OCI-LY7 (cell line): Measurements from ENCODE around the gene DNAL1. TPM values are rescaled to one million over a fixed set of nuclear protein-coding genes. Genes with fewer than 3 reads are reported as not detected.
A peak's percentile ranks its signal among the peaks of the same experiment; 100 is the strongest.

Experiments used
- BruUV-seq: library from RNA; stranded (reverse); fragments of 400-500 nt; replicated peaks from 2 replicates; lab custom pipeline; 2021; lab: Mats Ljungman, UMichigan
- CTCF ChIA-PET: fragments of 300-600 bp; sonication (Branson Sonifier 250); formaldehyde crosslinking; loops from one replicate; lab custom pipeline; 2022; ENCODE audit warnings: antibody characterized with exemption; ENCODE audit not compliant: unreplicated experiment; lab: Charles Lee
- POLR2A ChIA-PET: fragments of 300-600 bp; sonication (Branson Sonifier 250); formaldehyde crosslinking; loops from one replicate; lab custom pipeline; 2022; ENCODE audit warnings: antibody characterized with exemption; lab: Charles Lee
- DNase-seq: peaks from one replicate; pipeline ENCODE4 v3.0.0-alpha.2; 2015; ENCODE audit warnings: low spot score
- H2AFZ ChIP-seq: fragments of 200-600 bp; sonication (generic), shearing (Covaris generic); 2 replicates; pipeline ENCODE4 v1.6.1; 2014; ENCODE audit warnings: mild to moderate bottlenecking, antibody characterized with exemption, low read length, moderate library complexity
- H3K27ac ChIP-seq: fragments of 200-600 bp; sonication (generic); 2 replicates; pipeline ENCODE4 v1.5.1; 2014; ENCODE audit warnings: mixed run types, low read depth, mild to moderate bottlenecking, moderate library complexity, low read length, inconsistent platforms; ENCODE audit not compliant: poor library complexity, severe bottlenecking
- H3K36me3 ChIP-seq: fragments of 200-600 bp; sonication (generic); 2 replicates; pipeline ENCODE4 v1.6.1; 2014; ENCODE audit warnings: mild to moderate bottlenecking, antibody characterized with exemption, low read length, moderate library complexity, mixed read lengths; ENCODE audit not compliant: insufficient read depth
- H3K4me1 ChIP-seq: fragments of 200-600 bp; sonication (generic); 2 replicates; pipeline ENCODE4 v1.5.1; 2014; ENCODE audit warnings: mild to moderate bottlenecking, low read length; ENCODE audit not compliant: insufficient read depth, poor library complexity, severe bottlenecking
- H3K4me2 ChIP-seq: fragments of 200-600 bp; sonication (generic); 2 replicates; pipeline ENCODE4 v1.6.1; 2014; ENCODE audit warnings: mild to moderate bottlenecking, low read length
- H3K4me3 ChIP-seq: fragments of 200-600 bp; sonication (generic); 2 replicates; pipeline ENCODE4 v1.5.1; 2014; ENCODE audit warnings: mild to moderate bottlenecking, low read depth, low read length; ENCODE audit not compliant: poor library complexity, severe bottlenecking
- H3K79me2 ChIP-seq: fragments of 200-600 bp; sonication (generic); 2 replicates; pipeline ENCODE4 v1.6.1; 2016; ENCODE audit warnings: low read depth, mild to moderate bottlenecking, low read length, moderate library complexity, mixed read lengths; ENCODE audit not compliant: insufficient read depth
- H3K9me2 ChIP-seq: fragments of 200-600 bp; sonication (generic); 2 replicates; pipeline ENCODE4 v1.6.1; 2016; ENCODE audit warnings: mild to moderate bottlenecking, low read length, mixed read lengths; ENCODE audit not compliant: insufficient read depth
- H3K9me3 ChIP-seq: fragments of 200-600 bp; sonication (generic); 2 replicates; pipeline ENCODE4 v1.6.1; 2014; ENCODE audit warnings: mild to moderate bottlenecking, mixed run types, low read length, mixed read lengths
- H4K20me1 ChIP-seq: fragments of 200-600 bp; sonication (generic); 2 replicates; pipeline ENCODE4 v1.6.1; 2014; ENCODE audit warnings: mild to moderate bottlenecking, antibody characterized with exemption, low read length, moderate library complexity, mixed read lengths; ENCODE audit not compliant: insufficient read depth
- EZH2phosphoT487 ChIP-seq: fragments of 200-600 bp; sonication (generic); IDR thresholded peaks from 2 replicates; pipeline ENCODE4 v1.6.1; 2018; ENCODE audit warnings: low read depth, borderline replicate concordance, mild to moderate bottlenecking, mixed run types, antibody characterized with exemption, low read length, moderate library complexity, mixed read lengths
- intact Hi-C: fragments of 100-400 bp; cut with micrococcal nuclease; formaldehyde crosslinking; loops from one replicate; pipeline ENCODE4 v1.10.0; 2022; ENCODE audit not compliant: unreplicated experiment
- total RNA-seq, 2 experiments: library from RNA; depleted of rRNA in 1 of 2; stranded (reverse); fragments of >200 nt in 1 of 2; shearing (Covaris generic) in 1 of 2; gene quantifications; 2 replicates each; pipeline ENCODE4 v1.2.3, GENCODE V29; 2014 to 2022
- TF ChIP-seq, protein P1 (sequence below): fragments of 200-600 bp; sonication (generic); conservative IDR thresholded peaks from 2 replicates; pipeline ENCODE4 v1.5.1; 2014; ENCODE audit warnings: mild to moderate bottlenecking, antibody characterized with exemption, low read length, moderate library complexity, mixed read lengths

DNAL1 gene
- total RNA-seq, 2 experiments from 2014 or later: 5.6 to 7.5 TPM

DNA sequence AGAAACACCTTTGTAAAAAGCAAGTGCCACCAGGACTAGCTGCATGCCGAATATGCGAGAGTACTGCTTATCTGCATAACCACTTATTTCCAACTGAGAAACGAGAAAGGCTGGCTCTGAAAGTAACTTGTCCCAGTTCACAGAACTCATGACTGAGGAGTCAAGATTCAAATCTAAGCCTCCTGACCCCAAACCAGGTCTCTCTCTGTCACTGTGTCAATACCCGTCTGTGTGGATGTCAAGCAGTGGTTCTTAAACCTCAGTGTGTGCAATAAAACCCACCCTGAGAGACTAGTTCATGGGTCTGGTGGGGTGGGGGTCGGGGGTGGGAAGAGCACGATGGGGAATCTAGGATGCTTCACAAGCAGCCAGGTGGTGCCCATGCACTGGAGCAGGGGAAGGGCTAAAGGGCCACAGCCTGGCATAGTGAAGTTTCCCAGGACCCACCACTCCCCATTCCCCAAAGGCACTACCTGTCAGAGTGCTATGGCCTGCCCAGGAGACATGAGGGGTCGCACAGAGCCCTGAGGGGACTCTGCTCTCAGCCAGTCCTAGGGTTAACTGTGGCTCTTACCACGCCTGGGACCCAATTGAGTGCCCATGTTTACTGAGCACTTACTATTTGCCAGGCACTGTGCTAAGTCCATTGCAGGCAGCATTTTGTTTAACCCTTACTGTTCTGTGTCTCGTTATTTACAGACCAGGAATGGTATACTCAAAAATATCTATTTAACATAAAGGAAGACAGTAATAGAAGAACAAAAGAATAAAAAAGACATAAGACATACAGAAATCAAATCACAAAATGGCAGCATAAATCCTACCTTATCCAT lies 102.8 kb downstream of the DNAL1 start:
- no peaks in the 10 kb centered on the region for H3K9me2 ChIP-seq
- peak overlapping the region; percentile 89 for H3K4me2 ChIP-seq
- H3K27ac ChIP-seq: peak overlapping the region; percentile 70
- no peaks in the 10 kb centered on the region for H3K9me3 ChIP-seq
- ChIA-PET CTCF (interaction anchor here (1.0 kb wide), 2 partner anchors 9 to 30 kb away, joined by 3 to 4 read pairs; no protein-coding TSS in a partner anchor), POLR2A (interaction anchor here (1.1 to 2.2 kb wide), 3 partner anchors 7 to 41 kb away, joined by 3 to 9 read pairs (median 5); no protein-coding TSS in a partner anchor)
- H3K4me3 ChIP-seq: no peak overlapping the region
- TF ChIP-seq, protein P1, sequence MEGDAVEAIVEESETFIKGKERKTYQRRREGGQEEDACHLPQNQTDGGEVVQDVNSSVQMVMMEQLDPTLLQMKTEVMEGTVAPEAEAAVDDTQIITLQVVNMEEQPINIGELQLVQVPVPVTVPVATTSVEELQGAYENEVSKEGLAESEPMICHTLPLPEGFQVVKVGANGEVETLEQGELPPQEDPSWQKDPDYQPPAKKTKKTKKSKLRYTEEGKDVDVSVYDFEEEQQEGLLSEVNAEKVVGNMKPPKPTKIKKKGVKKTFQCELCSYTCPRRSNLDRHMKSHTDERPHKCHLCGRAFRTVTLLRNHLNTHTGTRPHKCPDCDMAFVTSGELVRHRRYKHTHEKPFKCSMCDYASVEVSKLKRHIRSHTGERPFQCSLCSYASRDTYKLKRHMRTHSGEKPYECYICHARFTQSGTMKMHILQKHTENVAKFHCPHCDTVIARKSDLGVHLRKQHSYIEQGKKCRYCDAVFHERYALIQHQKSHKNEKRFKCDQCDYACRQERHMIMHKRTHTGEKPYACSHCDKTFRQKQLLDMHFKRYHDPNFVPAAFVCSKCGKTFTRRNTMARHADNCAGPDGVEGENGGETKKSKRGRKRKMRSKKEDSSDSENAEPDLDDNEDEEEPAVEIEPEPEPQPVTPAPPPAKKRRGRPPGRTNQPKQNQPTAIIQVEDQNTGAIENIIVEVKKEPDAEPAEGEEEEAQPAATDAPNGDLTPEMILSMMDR: no peak
- TF ChIP-seq EZH2phosphoT487: no peak
- no TSS peak for BruUV-seq
- peaks cover 40% of the 10 kb centered on the region for H3K36me3 ChIP-seq
- intact Hi-C loops: no loop called here
- H2AFZ ChIP-seq: no peak overlapping the region
- H3K79me2 ChIP-seq: peaks cover 100% of the 10 kb centered on the region
- H3K4me1 ChIP-seq: peaks cover 100% of the 10 kb centered on the region
- no peak for DNase-seq
- peaks cover 81% of the 10 kb centered on the region for H4K20me1 ChIP-seq

DNA sequence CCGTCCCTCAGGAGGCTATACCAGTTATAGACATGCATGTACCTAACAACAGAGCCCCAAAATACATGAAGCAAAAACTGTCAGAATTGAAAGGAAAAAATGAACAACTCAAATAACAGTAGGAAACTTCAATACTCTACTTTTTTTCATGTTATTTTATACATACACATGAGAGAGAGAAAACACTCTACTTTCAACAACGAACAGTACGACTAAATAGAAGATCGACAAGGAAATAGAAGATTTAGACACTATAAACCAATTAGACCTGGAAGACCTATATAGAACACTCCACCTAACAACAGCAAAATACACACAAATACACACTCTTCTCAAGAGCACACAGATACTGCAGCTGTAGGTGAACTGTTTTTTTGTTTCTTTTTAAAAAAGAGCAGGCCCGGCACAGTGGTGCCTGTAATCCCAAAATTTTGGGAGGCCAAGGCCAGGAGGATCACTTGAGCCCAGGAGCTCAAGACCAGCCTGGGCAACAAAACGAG lies 104.1 kb downstream of the DNAL1 start:
- no peak for DNase-seq
- intact Hi-C loops: no loop called here
- Histone ChIP-seq H4K20me1 (peaks cover 82% of the 10 kb centered on the region), H3K9me2 (no peaks in the 10 kb centered on the region), H3K9me3 (no peaks in the 10 kb centered on the region), H3K4me2 (peak overlapping the region; percentile 5; the same call in 1 of the 2 replicates), H2AFZ (no peak overlapping the region), H3K4me3 (no peak overlapping the region), H3K27ac (no peak overlapping the region), H3K4me1 (peaks cover 100% of the 10 kb centered on the region), H3K36me3 (peaks cover 43% of the 10 kb centered on the region), H3K79me2 (peaks cover 100% of the 10 kb centered on the region)
- POLR2A ChIA-PET: interaction anchor here (0.6 to 1.5 kb wide), 6 partner anchors 9 to 172 kb away, joined by 3 to 5 read pairs (median 4); a partner anchor contains a TSS
- CTCF ChIA-PET: interaction anchor here (0.8 to 1.0 kb wide), 2 partner anchors 23 to 78 kb away, joined by 3 to 4 read pairs; no protein-coding TSS in a partner anchor
- TF ChIP-seq, protein P1: no peak
- TF ChIP-seq EZH2phosphoT487: no peak
- BruUV-seq: no TSS peak
